Fibroblast of mammary gland (primary cell): ENCODE results near the gene OVOL1.

Experiments used
- DNase-seq: peaks from one replicate; pipeline ENCODE4 v3.0.0-alpha.2; 2010; ENCODE audit warnings: low read depth
- H3K4me3 ChIP-seq: 2 replicates; pipeline ENCODE4 v1.5.1; 2011; ENCODE audit warnings: low read depth, mild to moderate bottlenecking, low read length, moderate library complexity; ENCODE audit not compliant: control insufficient read depth
- TF ChIP-seq, protein P1 (sequence below): conservative IDR thresholded peaks from 2 replicates; pipeline ENCODE4 v1.5.1; 2011; ENCODE audit warnings: low read depth, low read length, inconsistent platforms; ENCODE audit not compliant: control insufficient read depth, insufficient read depth

OVOL1 gene

DNA sequence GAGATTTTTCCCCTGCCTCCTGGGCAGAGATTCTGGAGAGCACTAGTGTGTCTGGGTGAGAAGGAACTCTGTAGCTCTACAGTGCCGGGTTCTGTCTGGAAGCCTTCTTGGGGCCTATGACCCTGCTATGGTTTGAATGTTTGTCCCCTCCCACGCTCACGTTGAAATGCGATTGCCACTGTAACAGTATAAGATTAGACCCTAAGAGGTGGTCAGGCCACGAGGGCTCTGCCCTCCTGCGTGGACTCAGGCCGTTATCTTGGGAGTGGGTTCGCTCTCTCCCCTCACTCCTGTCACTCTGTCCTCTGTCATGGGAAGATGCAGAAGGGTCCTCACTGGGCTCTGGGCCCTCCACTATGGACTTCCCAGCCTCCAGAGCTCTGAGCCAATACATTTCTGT is 9.6 kb upstream of the OVOL1 start:
- no peak overlapping the region for H3K4me3 ChIP-seq
- TF ChIP-seq, protein P1, sequence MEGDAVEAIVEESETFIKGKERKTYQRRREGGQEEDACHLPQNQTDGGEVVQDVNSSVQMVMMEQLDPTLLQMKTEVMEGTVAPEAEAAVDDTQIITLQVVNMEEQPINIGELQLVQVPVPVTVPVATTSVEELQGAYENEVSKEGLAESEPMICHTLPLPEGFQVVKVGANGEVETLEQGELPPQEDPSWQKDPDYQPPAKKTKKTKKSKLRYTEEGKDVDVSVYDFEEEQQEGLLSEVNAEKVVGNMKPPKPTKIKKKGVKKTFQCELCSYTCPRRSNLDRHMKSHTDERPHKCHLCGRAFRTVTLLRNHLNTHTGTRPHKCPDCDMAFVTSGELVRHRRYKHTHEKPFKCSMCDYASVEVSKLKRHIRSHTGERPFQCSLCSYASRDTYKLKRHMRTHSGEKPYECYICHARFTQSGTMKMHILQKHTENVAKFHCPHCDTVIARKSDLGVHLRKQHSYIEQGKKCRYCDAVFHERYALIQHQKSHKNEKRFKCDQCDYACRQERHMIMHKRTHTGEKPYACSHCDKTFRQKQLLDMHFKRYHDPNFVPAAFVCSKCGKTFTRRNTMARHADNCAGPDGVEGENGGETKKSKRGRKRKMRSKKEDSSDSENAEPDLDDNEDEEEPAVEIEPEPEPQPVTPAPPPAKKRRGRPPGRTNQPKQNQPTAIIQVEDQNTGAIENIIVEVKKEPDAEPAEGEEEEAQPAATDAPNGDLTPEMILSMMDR = no peak
- DNase-seq = no peak

DNA sequence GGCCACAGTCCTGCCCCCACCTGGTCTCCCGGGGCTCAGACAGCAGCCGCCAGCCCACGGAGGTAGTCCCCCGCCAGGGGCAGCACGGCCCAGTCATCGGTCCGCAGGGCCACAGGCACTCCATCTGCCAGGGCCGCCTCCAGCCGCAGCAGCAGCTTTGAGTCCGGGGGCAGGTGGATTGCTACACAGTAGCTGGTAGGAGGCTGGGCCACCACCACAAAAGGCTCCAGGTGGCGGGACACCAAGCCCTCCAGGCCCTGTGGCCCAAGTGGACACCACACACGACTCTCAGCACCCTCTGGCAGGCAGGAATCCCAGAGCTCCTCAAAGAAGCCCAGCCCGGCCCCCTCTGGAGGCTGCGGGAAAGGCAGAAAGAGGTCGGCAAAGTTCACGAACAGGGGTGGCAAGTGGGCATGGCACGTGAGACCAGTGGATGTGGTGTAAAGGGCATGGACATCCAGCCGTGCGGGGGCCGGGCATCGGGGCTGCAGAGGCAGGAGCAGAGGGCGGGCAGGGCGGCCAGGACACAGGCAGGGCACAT is 9.0 kb upstream of the OVOL1 start:
- TF ChIP-seq, protein P1 = no peak
- no peak for DNase-seq
- H3K4me3 ChIP-seq = no peak overlapping the region

- no peak overlapping the region for H3K4me3 ChIP-seq
- no peak for DNase-seq
- TF ChIP-seq, protein P1 = no peak
These were observed 8.4 kb upstream of the OVOL1 start for GRCh38 chr11:65778431-65778900.

DNA sequence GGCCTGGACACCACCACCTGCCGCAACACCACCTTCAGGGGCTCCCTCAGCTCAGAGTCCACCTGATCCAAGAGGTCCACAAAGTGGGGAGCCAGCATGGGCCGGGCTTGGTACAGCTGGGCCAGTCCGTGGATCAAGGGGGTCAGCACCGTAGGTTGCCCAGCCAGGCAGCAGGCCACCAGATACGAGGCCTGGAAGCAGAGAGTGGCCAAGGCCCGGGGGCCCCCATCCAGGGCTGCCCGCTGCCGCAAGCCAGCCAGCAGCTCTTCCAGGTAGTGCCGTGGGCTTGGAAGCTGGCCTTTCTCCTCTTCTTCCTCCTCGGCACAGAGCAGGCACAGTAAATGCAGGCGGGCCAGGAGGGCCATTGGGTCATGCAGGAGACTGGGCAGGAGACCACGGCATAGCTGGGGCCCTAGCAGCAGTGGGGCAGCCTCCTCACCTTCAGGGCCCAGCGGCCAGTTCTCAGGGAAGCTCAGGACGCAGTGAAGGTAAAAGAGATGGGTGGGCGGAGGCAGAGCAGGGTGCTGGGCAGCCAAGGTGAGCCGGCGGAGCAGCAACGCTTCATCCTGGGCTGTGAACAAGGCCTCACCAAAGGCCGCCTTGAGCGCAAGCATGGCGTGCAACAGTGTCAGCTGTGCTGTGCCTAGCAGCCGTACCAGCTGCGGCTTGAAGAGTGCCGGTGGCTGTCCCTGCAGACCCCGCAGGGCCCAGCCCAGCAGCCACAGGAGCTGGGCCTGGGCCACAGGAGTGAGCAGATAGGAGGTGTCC is 7.8 kb upstream of the OVOL1 start:
- H3K4me3 ChIP-seq = peak overlapping the region; percentile 77
- DNase-seq = no peak
- TF ChIP-seq, protein P1 = no peak

DNA sequence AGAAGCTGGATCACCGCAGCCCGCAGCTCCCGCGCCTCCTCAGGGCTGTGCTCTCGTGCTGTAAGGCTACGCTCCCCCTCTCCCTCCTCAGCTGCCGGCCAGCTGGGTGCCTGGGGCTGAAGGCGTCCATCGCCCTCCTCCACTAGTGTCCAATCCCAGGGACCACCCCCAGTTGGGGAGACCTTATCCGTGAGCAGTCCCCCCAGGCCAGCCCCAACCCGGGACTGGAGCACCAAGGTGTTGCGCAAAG is 7.3 kb upstream of the OVOL1 start:
- peak overlapping the region; percentile 77 for H3K4me3 ChIP-seq
- TF ChIP-seq, protein P1 = no peak
- DNase-seq = no peak

- TF ChIP-seq, protein P1 = peak; percentile 70
- peak; percentile 75 for DNase-seq
- H3K4me3 ChIP-seq = peak overlapping the region; percentile 77
These were observed 6.7 kb upstream of the OVOL1 start for GRCh38 chr11:65779919-65780769.
